MM.1S (cell line): ENCODE results near the gene TJP2.

Experiments
- DNase-seq: peaks from one replicate; pipeline ENCODE4 v3.0.0-alpha.2; 2015
- H2AFZ ChIP-seq: fragments of 300-600 bp; sonication (generic); 2 replicates; pipeline ENCODE4 v1.6.0; 2016; ENCODE audit warnings: antibody characterized with exemption, low read length
- H3F3A ChIP-seq: fragments of 300-600 bp; sonication (generic); 2 replicates; pipeline ENCODE4 v1.6.1; 2016; ENCODE audit warnings: mild to moderate bottlenecking, antibody characterized with exemption, low read length, moderate library complexity, mixed read lengths; ENCODE audit not compliant: insufficient read depth
- H3K27ac ChIP-seq: fragments of 300-600 bp; sonication (generic); 2 replicates; pipeline ENCODE4 v1.5.1; 2016; ENCODE audit warnings: mild to moderate bottlenecking, low read length
- H3K27me3 ChIP-seq: fragments of 300-600 bp; sonication (generic); replicated peaks from 2 replicates; pipeline ENCODE4 v1.6.0; 2016; ENCODE audit warnings: low read length; ENCODE audit not compliant: insufficient read depth
- H3K36me3 ChIP-seq: fragments of 300-600 bp; sonication (generic); replicated peaks from 2 replicates; pipeline ENCODE4 v1.6.1; 2016; ENCODE audit warnings: mild to moderate bottlenecking, low read length, mixed read lengths; ENCODE audit not compliant: insufficient read depth
- H3K4me1 ChIP-seq: fragments of 300-600 bp; sonication (generic); 2 replicates; pipeline ENCODE4 v1.6.1; 2016; ENCODE audit warnings: low read length, mixed read lengths
- H3K4me2 ChIP-seq: fragments of 300-600 bp; sonication (generic); 2 replicates; pipeline ENCODE4 v1.6.0; 2016; ENCODE audit warnings: low read depth, low read length
- H3K4me3 ChIP-seq: fragments of 300-600 bp; sonication (generic); 2 replicates; pipeline ENCODE4 v1.5.1; 2016; ENCODE audit warnings: low read length, mixed read lengths
- H3K79me2 ChIP-seq: fragments of 300-600 bp; sonication (generic); 2 replicates; pipeline ENCODE4 v1.6.1; 2016; ENCODE audit warnings: mixed run types, low read length, mixed read lengths
- H3K9ac ChIP-seq: fragments of 300-600 bp; sonication (generic); 2 replicates; pipeline ENCODE4 v1.6.1; 2016; ENCODE audit warnings: low read length, mixed read lengths
- H3K9me2 ChIP-seq: fragments of 300-600 bp; sonication (generic); replicated peaks from 2 replicates; pipeline ENCODE4 v1.6.1; 2016; ENCODE audit warnings: mild to moderate bottlenecking, low read length, mixed read lengths; ENCODE audit not compliant: insufficient read depth
- H3K9me3 ChIP-seq: fragments of 300-600 bp; sonication (generic); replicated peaks from 2 replicates; pipeline ENCODE4 v1.6.1; 2016; ENCODE audit warnings: mild to moderate bottlenecking, low read length, mixed read lengths; ENCODE audit not compliant: insufficient read depth
- H4K20me1 ChIP-seq: fragments of 300-600 bp; sonication (generic); 2 replicates; pipeline ENCODE4 v1.6.1; 2016; ENCODE audit warnings: mild to moderate bottlenecking, low read length, moderate library complexity, mixed read lengths; ENCODE audit not compliant: insufficient read depth
- CTCF ChIP-seq: fragments of 300-600 bp; sonication (generic); IDR thresholded peaks from 2 replicates; pipeline ENCODE4 v1.5.1; 2016; ENCODE audit warnings: antibody characterized with exemption, low read length, mixed read lengths
- EZH2 ChIP-seq: fragments of 300-600 bp; sonication (generic); optimal IDR thresholded peaks from 2 replicates; pipeline ENCODE3; 2017; ENCODE audit warnings: low read depth, mild to moderate bottlenecking, antibody characterized with exemption, low read length, mixed read lengths
- EZH2phosphoT487 ChIP-seq: fragments of 300-600 bp; sonication (generic); IDR thresholded peaks from 2 replicates; pipeline ENCODE4 v1.6.1; 2018; ENCODE audit warnings: antibody characterized with exemption, low read length

Gene TJP2

GRCh38 chr9:69178583-69179011, 4.5 kb downstream of the TJP2 start:
- no peak for DNase-seq
- Histone ChIP-seq H3F3A (peaks cover 14% of the 10 kb centered on the region), H3K9me3 (no peaks in the 10 kb centered on the region), H3K4me3 (no peak overlapping the region), H4K20me1 (no peaks in the 10 kb centered on the region), H3K4me1 (peaks cover 12% of the 10 kb centered on the region), H3K9me2 (no peaks in the 10 kb centered on the region), H3K79me2 (peaks cover 91% of the 10 kb centered on the region), H3K9ac (no peak overlapping the region), H2AFZ (no peak overlapping the region), H3K4me2 (no peak overlapping the region), H3K36me3 (no peaks in the 10 kb centered on the region), H3K27me3 (no peaks in the 10 kb centered on the region), H3K27ac (no peak overlapping the region)
- TF ChIP-seq EZH2 (no peak), CTCF (no peak), EZH2phosphoT487 (no peak)

- H4K20me1 ChIP-seq, result no peaks in the 10 kb centered on the region
- H3K9me2 ChIP-seq, result no peaks in the 10 kb centered on the region
- H3K9me3 ChIP-seq, result no peaks in the 10 kb centered on the region
- H3K27me3 ChIP-seq, result no peaks in the 10 kb centered on the region
- H3K4me1 ChIP-seq, result peaks cover 12% of the 10 kb centered on the region
- H3K36me3 ChIP-seq, result no peaks in the 10 kb centered on the region
- peaks cover 94% of the 10 kb centered on the region for H3K79me2 ChIP-seq
- peaks cover 14% of the 10 kb centered on the region for H3F3A ChIP-seq
- H3K4me2 ChIP-seq, result no peak overlapping the region
- TF ChIP-seq CTCF (no peak), EZH2 (no peak), EZH2phosphoT487 (no peak)
- H2AFZ ChIP-seq, result no peak overlapping the region
- H3K9ac ChIP-seq, result no peak overlapping the region
- no peak for DNase-seq
- H3K4me3 ChIP-seq, result no peak overlapping the region
- no peak overlapping the region for H3K27ac ChIP-seq
These were observed 5.0 kb downstream of the TJP2 start for GRCh38 chr9:69179037-69179436.

- Histone ChIP-seq H2AFZ (no peak overlapping the region), H3K4me3 (no peak overlapping the region), H3K27me3 (no peaks in the 10 kb centered on the region), H3K9ac (no peak overlapping the region), H3K4me1 (peaks cover 12% of the 10 kb centered on the region), H3K27ac (no peak overlapping the region), H3K36me3 (no peaks in the 10 kb centered on the region), H3K9me3 (no peaks in the 10 kb centered on the region), H3K9me2 (no peaks in the 10 kb centered on the region), H4K20me1 (no peaks in the 10 kb centered on the region), H3F3A (peaks cover 4% of the 10 kb centered on the region), H3K79me2 (peaks cover 93% of the 10 kb centered on the region), H3K4me2 (no peak overlapping the region)
- no peak for TF ChIP-seq EZH2phosphoT487
- TF ChIP-seq CTCF, result no peak
- TF ChIP-seq EZH2, result no peak
- no peak for DNase-seq
These were observed 6.1 kb downstream of the TJP2 start for GRCh38 chr9:69180200-69180599.
